WERI-Rb-1 (cell line): ENCODE data around the gene MYCBPAP.
"Not testable (repeated sequence)": the region's sequence is repeated elsewhere in the genome, so short reads cannot be mapped to it uniquely, and the experiment has no call there.

Experiments
- DNase-seq: peaks from one replicate; pipeline ENCODE4 v3.0.0-alpha.2; 2020
- H3K27ac ChIP-seq: fragments of 250-450 bp; sonication (Bioruptor Pico); 2 replicates; pipeline ENCODE4 v1.5.1; 2020; ENCODE audit warnings: mild to moderate bottlenecking, moderate library complexity
- H3K27me3 ChIP-seq: fragments of 250-450 bp; sonication (Bioruptor Pico); 2 replicates; pipeline ENCODE4 v1.5.1; 2021; ENCODE audit warnings: mild to moderate bottlenecking, low read depth, moderate library complexity; ENCODE audit not compliant: insufficient read depth, severe bottlenecking
- H3K36me3 ChIP-seq: fragments of 250-450 bp; sonication (Bioruptor Pico); 2 replicates; pipeline ENCODE4 v1.5.1; 2020; ENCODE audit warnings: mild to moderate bottlenecking, moderate library complexity
- H3K4me3 ChIP-seq: 2 replicates; pipeline ENCODE4 v1.5.1; 2011; ENCODE audit warnings: low read depth, mild to moderate bottlenecking, control low read depth, low read length
- H3K9me3 ChIP-seq: fragments of 250-450 bp; sonication (Bioruptor Pico); 2 replicates; pipeline ENCODE4 v1.5.1; 2021; ENCODE audit warnings: mild to moderate bottlenecking, moderate library complexity; ENCODE audit not compliant: severe bottlenecking
- TF ChIP-seq, protein P1 (sequence below): IDR thresholded peaks from 2 replicates; pipeline ENCODE4 v1.5.1; 2011; ENCODE audit warnings: low read depth, mild to moderate bottlenecking, control low read depth, inconsistent platforms, low read length

MYCBPAP gene

GRCh38 chr17:50475362-50475761 is 32.9 kb upstream of the MYCBPAP start:
- no peak overlapping the region for H3K4me3 ChIP-seq
- no peak for DNase-seq

GRCh38 chr17:50475775-50476544 is 32.3 kb upstream of the MYCBPAP start:
- H3K27ac ChIP-seq, H3K9me3 ChIP-seq, H3K27me3 ChIP-seq, DNase-seq, H3K4me3 ChIP-seq, H3K36me3 ChIP-seq: not testable (repeated sequence)

More at GRCh38 chr17:50475362-50475761, 32.9 kb upstream of the MYCBPAP start:
- Histone ChIP-seq H3K27ac (no peak overlapping the region), H3K27me3 (no peaks in the 10 kb centered on the region), H3K9me3 (no peaks in the 10 kb centered on the region), H3K36me3 (no peaks in the 10 kb centered on the region; the same call in 1 of the 2 replicates)
- TF ChIP-seq, protein P1, sequence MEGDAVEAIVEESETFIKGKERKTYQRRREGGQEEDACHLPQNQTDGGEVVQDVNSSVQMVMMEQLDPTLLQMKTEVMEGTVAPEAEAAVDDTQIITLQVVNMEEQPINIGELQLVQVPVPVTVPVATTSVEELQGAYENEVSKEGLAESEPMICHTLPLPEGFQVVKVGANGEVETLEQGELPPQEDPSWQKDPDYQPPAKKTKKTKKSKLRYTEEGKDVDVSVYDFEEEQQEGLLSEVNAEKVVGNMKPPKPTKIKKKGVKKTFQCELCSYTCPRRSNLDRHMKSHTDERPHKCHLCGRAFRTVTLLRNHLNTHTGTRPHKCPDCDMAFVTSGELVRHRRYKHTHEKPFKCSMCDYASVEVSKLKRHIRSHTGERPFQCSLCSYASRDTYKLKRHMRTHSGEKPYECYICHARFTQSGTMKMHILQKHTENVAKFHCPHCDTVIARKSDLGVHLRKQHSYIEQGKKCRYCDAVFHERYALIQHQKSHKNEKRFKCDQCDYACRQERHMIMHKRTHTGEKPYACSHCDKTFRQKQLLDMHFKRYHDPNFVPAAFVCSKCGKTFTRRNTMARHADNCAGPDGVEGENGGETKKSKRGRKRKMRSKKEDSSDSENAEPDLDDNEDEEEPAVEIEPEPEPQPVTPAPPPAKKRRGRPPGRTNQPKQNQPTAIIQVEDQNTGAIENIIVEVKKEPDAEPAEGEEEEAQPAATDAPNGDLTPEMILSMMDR, result no peak

DNA sequence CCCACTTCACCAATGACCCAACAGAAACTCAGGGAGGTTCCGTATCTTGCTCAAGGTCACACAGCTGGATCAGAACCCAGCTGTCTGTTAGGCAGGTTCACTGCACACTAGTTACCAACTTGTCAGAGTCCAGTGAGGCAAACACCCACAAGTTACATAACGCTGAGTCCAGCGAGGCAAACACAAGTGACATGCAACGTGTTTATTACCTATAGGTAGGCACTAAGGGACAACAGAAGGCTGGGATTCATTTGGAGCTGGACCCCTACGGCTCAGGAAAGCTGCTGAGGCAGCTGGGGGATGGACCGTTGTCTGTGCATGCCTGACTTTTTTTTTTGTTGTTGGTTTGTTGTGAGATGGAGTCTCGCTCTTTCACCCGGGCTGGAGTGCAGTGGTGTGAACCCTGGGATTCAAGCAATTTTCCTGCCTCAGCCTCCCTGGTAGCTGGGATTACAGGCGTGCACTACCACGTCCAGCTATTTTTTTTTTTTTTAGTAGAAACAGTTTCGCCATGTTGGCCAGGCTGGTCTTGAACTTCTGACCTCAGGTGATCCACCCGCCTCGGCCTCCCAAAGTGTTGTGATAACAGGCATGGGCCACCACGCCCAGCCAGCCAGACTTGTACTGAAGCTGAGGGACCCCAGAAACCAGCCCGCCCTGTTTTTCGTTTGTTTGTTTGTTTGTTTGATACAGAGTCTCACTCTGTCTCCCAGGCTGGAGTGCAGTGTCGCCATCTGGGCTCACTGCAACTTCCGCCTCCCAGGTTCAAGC is 31.5 kb upstream of the MYCBPAP start:
- no peaks in the 10 kb centered on the region for H3K27me3 ChIP-seq
- H3K27ac ChIP-seq, result no peak overlapping the region
- H3K36me3 ChIP-seq, result no peaks in the 10 kb centered on the region; the same call in 1 of the 2 replicates
- TF ChIP-seq, protein P1, result no peak
- no peaks in the 10 kb centered on the region for H3K9me3 ChIP-seq
- H3K4me3 ChIP-seq, result no peak overlapping the region
- no peak for DNase-seq

- TF ChIP-seq, protein P1, result no peak
- Histone ChIP-seq H3K27ac (peak overlapping the region; percentile 93), H3K27me3 (no peaks in the 10 kb centered on the region), H3K4me3 (peak overlapping the region; percentile 93), H3K9me3 (no peaks in the 10 kb centered on the region), H3K36me3 (no peaks in the 10 kb centered on the region; the same call in 1 of the 2 replicates)
- no peak for DNase-seq
These were observed 30.3 kb upstream of the MYCBPAP start for GRCh38 chr17:50477976-50478375.

DNA sequence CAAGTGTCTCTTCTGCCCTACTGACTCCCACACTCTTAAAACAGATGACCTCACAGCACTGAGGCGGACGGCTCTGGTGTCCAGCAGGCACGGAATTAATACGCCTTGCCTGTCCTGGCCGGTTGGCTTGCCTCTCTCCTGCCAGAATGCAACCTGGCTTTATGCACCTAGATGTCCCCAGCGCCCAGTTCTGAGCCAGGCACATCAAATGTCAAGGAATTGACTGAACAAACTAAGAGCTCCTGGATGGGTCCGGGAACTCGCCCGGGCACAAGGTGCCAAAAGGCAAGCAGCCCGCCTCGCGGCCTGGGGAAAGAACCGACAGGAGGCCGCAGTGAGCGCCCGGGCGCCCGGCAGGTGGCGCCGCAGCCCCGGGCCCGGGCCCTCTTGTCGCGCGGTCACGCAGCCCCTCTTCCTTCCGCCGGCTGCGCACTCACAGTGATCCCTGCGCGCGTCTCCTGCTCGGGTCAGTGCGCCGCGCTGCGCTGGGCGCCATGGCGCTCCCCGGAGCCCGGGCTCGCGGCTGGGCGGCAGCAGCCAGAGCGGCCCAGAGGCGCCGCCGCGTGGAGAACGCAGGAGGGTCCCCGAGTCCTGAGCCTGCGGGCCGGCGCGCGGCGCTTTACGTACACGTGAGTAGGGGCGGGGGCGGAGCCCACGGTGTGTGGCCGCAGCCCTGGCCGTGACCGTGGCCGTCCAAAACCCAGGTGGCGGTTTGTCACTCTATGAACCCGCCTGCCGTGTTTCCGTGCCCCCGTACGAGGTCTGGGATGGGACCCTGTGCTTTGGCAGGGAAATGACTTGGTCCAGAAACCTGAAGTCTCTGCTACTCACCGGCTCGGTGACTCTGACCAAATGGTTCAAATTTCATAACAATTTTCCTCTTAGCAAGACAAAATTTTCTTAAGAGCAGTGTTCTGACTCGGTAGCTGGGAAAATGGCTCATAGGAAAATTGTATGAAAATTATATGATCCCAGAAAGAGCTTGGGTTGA is 29.6 kb upstream of the MYCBPAP start, which contains the start of gene RSAD1:
Gene RSAD1 (plus strand): TSS at position 470 of the 991 bp plus-strand sequence. CDS start 25 bp downstream, at position 495.
- Histone ChIP-seq H3K9me3 (no peaks in the 10 kb centered on the region), H3K27ac (peak within 1 kb of the TSS; percentile 93), H3K36me3 (no peaks in the 10 kb centered on the region; the same call in 1 of the 2 replicates), H3K27me3 (no peaks in the 10 kb centered on the region), H3K4me3 (peak within 1 kb of the TSS; percentile 93)
- TF ChIP-seq, protein P1, result peak; percentile 92
- DNase-seq, result peak; percentile 95
